Embryonic facial prominence (tissue), 1 donor: Measurements from ENCODE around the gene TREML4.
"Not testable (repeated sequence)": the region's sequence is repeated elsewhere in the genome, so short reads cannot be mapped to it uniquely, and the experiment has no call there.

ENCODE experiments used
- DNase-seq: peaks from one replicate; pipeline ENCODE4 v3.0.0-alpha.2; 2016; ENCODE audit errors: extremely low spot score

Gene TREML4

DNA sequence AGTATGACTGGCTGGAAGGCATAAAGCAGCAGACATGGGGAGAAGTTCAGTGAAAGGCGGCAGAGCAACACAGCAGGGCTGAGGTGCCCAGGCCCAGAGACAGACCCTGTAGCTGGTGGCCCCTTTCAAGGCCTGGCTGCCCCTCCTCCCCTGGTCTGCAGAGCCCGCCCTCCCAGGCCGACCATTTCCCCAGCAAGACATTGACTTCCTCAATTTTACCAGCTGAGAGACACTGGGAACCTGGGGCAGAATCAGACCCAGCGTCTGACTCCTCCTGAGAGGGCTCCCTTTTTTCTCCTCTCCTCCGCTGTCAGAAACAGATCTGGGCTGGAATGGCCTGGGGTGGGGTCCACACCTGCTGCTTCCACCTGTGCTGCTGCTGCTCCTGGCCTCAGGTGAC, at the start of gene TREML4:
TSS of gene TREML4 (plus strand) at position 254 of the 400 bp plus-strand sequence. CDS start at position 333, 79 bp downstream.
- no peak for DNase-seq

- DNase-seq: no peak
Measured at GRCh38 chr6:41179163-41179562, 49.0 kb upstream of the TREML4 start.

GRCh38 chr6:41181566-41181965, 46.6 kb upstream of the TREML4 start:
- DNase-seq: no peak

DNA sequence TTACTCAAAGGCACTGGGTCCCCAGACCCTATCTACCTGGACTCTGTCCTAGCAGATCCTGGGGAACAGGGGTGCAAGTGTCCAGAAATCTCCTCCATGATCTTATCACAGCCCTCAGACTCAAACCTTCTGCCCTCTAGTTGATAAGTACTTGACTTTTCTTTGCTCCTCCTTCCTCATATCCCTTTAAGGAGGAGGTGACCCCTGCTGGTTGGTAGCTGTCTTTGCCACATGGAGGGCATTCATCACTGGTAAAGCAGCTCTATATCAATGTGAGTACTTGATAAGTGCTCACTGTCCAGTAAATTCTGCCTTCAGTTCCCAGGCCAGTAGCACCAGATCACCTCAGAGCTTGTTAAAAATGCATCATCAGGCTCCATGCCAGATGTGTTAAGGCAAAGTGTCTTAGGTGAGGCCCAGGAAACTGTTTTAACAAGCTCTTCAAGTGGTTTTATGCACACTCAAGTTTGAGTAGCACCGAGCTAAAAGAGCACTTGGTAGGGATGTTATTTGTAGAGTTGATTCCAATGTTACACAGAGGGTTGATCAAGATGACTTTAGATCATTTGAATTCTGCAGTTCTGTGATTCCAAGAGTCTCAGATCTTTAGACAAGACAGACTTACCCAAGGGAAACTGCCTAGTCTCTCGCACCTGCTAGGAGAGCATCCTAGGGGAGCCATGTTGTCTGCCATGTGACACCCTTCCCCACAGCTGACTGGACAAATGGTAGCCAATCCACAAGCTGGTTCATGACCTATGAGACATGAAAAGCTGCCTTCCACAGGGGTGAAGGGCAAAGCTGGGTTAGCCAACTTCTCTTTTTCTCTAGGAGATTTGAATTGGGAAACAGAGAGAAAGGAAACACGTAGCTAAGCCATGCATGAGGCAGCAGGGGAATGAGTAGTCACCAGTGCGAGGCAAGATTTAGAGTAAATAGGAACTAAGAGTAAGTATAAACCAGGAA, 45.8 kb upstream of the TREML4 start:
- peak; percentile 31 for DNase-seq

GRCh38 chr6:41184761-41185160, 43.4 kb upstream of the TREML4 start:
- DNase-seq: no peak

- DNase-seq: no peak
Measured at GRCh38 chr6:41186031-41186562, 42.1 kb upstream of the TREML4 start.

GRCh38 chr6:41187924-41188886, 39.9 kb upstream of the TREML4 start:
- no peak for DNase-seq

DNA sequence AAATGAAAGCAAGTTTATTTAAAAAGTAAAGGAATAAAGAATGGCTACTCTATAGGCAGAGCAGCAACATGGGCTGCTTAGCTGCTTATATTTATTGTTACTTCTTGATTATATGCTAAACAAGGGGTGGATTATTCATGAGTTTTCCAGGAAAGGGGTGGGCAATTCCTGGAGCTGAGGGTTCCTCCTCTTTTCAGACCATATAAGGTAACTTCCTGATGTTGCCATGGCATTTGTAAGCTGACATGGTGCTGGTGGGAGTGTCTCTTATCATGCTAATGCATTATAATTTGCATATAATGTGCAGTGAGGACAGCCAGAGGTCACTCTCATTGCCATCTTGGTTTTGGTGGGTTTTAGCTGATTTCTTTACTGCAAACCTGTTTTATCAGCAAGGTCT, 39.1 kb upstream of the TREML4 start:
- DNase-seq: not testable (repeated sequence)

DNA sequence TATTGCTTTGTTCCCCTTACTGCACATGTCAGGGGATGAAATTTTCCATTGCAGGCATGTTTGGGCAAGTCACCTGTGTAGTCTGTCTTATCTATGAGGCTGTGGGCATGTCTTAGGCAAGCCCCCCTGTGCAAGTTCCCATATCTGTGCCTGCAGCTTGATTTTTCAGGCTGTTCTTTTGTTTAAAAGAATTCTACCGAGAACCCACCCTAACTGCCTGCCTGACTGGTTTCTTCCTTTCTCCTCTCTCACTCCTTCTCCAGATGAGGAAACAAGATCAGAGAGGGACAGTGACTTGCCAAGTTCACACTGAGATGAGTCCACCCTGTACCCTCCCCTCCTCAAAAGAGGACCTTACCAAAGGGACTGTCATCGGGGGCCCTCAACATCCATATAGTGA, 38.2 kb upstream of the TREML4 start:
- DNase-seq: no peak

- DNase-seq: no peak
Measured at GRCh38 chr6:41190791-41191190, 37.4 kb upstream of the TREML4 start.

GRCh38 chr6:41191569-41191968, 36.6 kb upstream of the TREML4 start:
- no peak for DNase-seq

DNA sequence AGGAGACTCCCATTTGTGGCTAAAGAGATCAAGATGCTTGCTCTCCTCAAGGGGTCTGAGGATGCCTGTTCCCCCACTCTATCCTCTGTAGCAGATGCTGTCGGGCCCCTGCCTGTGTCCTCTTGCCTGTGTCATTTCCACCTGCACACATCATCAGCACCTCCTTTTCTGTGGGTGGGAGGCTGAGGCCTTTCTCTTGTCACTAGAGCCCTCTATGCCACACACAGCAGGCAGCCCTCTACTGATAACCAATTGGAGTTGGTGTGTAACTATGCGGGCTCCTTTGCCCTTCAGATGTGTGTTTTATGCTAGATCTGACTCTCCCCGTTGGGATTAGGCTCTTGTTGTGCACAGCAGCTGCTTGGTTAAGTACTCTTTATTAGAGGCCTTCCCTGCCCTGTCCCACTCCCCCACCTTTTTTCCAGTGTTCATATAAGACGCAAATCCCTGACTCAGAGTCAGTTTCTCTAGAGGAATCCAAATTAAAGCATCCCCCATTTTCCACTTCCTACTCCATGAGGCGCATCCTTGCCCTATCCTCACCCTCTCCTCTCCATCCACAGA, 34.9 kb upstream of the TREML4 start:
- DNase-seq: no peak

DNA sequence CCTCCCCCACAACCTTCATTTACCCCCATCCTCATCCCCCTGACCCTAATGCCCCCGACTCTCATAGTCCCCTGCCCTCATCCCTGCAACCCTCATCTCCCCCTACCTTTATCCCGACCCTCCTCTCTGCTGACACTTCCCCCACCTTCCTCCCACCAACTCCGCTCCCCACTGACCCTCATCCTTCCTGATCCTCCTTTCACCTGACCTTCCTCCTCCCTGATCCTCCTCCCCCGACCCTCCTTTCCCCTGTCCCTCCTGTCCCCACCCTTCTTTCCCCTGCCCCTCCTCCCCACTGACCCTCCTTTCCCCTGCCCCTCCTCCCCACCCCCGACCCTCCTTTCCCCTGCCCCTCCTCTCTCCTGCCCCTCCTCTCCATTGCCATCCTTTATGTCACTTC, 34.3 kb upstream of the TREML4 start:
- DNase-seq: no peak

- no peak for DNase-seq
Measured at GRCh38 chr6:41194386-41194785, 33.8 kb upstream of the TREML4 start.

DNA sequence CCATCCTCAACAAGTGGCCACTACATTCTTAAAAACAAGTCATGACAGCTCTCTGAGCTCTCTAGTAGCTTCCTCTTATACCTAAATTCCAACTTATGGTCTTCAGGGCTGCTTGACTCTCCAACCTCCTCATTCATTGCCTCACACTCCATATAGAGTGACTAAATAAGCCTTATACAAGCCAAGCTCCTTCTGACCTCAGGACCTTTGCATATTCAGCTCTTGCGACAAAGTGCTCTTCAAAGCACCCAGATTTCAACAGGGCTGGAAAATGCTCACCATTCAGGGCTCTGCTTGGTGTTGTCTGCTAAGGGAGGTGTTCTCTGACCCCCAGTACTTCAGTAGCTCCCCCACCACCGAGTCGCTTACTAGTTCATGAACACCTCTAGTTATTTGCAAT, 30.9 kb upstream of the TREML4 start:
- DNase-seq: no peak

GRCh38 chr6:41199552-41200246, 28.4 kb upstream of the TREML4 start:
- DNase-seq: no peak

GRCh38 chr6:41200296-41200900, 27.8 kb upstream of the TREML4 start:
- no peak for DNase-seq

DNA sequence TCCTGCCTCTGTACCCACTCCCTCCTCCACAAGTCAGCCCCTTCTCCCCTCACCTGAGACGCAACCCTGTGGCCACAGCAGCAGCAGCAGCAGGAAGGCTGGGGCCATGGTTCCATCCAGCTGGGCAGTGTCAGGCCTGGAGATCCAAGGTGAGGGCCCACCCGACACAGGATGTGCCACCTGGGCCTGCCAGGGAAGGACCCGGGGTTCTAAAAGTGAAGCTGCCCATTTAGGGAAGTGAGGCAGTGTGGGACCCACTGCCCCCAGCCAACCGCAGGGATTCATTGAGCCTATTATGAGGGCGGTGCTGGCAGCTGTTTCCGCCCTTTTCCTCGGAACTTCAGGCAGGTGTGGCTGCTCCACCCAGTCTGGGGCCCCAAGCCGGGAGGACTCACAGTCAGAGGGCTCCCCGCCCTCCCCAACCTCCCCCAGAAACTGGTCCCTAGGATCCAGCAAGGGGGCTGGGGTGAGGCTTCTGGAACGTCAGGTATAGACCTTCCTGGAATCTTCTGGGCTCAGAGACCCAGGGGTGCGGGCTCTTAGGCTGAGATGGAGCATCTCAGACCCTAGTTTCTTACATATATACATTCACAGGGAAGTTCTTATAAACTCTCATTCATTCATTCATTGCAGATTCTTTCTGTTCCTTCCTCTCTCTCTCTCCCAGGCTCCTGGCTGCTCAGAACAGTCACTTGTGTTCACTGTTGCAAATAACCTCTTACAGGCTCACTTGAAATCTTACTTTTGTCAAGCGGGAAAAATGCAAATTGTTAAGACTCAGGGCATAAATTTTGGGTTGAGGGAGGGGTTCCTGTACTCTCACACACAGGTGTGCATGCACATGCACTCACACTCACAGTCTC, 27.0 kb upstream of the TREML4 start, which contains the start of gene TREML2:
TSS of gene TREML2 (minus strand) at position 249 of the 863 bp plus-strand sequence. CDS start at position 108, 141 bp downstream.
- DNase-seq: no peak

DNA sequence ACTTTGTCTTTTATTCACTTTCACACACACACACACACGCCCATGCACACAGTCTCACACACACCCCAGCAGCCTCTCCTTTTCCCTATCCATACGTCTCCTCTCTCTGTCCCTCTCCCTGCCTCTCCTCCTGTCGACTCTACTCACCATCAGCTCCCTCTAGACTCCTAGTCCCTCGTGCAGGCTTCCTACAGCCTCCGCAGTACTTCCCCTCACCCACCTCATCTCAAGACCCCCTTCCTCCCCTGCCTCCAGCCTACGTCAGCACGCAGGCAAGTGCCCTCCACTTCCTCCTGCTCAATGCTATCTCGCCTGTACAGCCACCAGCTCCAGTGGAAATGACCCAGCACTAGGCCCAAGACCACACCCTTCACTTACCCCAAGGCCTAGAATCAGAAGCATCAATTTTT, 26.4 kb upstream of the TREML4 start:
- no peak for DNase-seq

DNA sequence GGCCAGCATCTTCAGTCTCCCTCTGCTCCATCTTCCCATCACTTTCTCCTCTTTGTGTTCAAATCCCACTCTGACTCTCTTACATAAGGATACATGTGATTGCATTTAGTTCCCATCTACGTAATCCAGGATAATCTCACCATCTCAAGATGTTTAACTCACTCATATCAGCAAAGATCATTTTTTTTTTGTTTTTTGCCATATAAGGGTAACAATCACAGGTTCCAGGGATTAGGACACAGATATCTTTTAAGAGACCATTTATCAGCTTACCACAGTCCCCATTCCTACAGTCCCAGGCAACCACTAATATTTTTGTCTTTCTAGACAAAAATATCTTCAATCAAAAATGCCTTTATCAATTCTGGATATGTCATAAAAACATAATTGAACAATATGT, 24.0 kb upstream of the TREML4 start:
- DNase-seq: no peak
